ENCODE measurements around the gene EPHB2.

The EPHB2 gene

DNA sequence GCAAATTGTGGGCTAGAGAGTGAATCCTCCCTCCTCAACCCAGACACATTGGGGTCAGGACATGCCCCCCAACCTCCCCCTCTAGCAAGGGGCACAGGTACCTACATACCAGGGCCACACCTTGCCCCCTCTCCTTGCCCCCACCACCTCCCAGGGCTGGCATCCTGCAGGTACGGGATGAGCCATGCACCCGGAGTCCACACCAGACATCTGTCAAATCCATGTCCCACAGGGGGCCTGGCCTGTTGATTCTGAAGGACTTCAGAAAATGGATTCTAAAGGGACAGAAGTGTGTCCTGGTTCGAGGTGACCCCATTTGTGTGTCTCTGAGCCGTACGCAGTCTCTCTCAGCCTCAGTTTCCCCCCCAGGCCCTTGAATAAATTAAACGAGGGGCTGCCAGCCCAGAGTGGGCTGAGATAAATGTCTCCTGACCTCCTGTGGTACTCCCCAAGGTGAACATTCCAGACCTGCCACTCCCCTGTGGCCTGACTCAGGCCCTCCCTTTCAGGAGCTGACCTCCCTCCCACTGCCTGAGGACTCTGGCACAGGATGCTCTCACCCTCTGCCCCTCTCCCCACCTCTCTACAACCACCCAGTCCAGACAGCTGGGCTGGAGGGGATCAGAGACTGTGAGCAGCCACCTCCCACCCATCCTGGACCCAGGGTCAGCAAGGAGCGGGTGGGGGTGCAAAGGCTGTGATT, 94.5 kb downstream of the EPHB2 start:
- no peak for DNase-seq

DNA sequence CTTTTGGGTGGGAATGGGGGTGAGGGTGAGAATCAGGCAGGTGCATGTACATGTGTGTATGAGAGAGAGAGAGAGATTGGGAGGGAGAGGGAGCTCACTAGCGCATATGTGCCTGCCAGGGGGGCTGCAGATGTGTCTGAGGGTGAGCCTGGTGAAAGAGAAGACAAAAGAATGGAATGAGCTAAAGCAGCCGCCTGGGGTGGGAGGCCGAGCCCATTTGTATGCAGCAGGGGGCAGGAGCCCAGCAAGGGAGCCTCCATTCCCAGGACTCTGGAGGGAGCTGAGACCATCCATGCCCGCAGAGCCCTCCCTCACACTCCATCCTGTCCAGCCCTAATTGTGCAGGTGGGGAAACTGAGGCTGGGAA, 95.0 kb downstream of the EPHB2 start:
- DNase-seq, result no peak

DNA sequence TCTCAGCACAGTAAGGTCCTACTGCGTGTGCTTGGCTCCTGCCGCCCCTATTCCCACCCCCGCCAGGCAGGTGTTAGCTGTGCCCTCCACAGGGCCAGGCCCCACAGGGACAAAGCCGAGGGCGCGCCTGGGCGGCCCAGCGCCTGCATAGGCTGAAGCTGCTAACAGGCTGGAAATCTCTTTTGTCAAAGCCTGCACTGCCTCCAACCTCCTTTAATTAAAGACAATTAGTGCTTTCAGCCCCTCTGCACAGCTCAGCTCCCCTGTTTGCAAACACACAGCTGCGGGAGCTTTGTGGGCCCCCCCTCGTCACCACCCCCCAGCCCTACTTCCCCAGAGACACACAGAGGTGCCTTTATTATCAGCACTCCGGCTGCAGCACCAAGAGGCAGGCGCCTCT, 95.9 kb downstream of the EPHB2 start:
- no peak for DNase-seq

DNA sequence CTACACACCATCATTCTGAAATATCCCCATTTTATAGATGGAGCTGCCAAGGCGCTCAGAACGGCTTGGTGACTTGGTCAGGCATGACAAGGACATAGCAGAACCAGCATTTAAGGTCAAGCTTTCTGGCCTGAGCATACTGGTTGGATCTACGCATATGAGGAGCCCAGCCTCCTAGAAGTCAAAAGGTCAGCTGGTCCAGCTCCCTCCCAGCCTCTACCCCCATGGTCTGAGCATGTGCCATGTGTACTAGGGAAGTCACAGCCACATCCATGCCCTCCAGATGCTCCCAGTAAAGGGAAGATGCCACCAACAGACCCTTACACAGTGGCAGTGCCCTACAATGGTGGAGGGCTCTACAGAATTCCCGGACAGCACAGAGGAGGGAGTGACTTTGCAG, 96.7 kb downstream of the EPHB2 start:
- DNase-seq, result no peak

DNA sequence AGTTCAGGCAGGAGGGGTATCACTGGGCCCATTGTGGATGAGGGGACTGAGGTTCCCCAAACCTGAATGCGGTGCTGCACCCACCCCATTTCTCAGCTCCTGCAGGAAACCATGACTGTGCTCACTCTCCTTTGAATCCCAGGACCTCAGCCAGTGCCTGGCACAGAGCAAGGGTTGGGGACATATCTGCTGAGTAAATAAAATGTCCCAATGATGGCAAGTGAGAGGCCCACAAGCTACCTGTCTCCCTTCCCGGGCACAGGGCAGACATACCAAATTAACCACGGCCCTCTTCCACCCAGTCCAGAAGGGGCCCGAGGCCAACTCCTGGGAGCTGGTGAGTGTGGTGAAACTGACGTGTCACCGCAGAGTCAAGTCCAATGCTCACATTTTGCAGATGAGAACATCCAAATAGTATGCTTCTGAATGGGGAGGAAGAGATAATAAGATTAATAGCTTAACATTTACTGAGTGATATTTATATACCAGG, 97.6 kb downstream of the EPHB2 start:
- DNase-seq, result no peak

DNA sequence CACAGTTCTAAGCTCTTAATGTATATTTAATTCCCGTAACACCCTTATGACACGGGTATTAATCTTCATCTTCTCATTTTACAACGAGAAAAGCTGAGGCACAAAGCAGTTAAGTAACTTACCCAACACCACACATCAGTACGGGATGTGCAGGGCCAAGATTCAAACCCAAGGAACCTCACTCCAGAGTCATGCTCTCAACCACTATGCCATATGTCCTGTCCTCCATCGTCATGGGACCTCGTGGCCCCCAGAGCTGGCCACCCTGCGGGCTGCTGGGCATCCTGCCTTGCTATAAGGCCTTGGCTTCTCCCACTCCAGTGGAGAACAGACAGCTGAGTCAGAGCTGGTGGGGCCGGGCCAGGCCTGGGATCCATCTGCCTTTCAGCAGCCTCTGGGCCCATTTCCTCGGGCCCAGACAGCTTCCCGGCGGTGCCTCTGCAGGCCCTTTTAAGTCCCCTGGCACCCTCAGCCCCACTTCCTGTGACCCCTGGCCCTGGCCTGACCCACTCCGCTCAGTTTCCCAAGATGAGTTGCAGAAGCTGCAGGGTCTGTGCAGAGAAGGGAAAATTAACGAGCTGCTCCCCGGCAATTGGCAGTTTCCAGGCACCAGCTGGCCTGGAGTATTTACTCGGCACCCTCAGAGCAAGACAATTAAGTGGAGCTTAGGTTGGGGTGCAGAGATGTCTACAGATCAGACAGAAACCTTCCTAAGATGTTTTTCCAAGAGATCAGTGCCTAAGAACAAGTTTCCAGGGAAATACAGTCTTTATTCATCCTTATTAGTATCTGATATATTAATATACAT, 98.2 kb downstream of the EPHB2 start:
- DNase-seq, result no peak

DNA sequence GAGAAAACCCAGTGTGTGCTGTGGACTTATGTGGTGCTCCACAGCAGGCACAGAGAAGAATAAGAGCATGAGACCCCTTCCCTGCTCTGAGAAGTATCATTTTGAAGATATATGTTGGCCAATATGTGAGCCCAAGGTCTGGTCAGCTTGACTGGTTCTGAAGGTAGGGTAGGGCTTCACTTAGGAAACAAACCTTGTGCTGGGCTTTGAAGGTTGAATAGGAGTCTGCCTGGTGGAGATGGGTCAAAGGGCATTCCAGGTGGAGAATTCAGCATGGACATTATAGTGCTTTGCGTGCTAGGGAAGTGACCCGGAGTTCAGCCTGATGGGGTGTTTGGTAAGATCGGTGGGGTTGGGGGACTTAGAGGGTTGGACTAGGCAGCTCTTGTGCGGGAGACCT, 99.1 kb downstream of the EPHB2 start:
- no peak for DNase-seq

DNA sequence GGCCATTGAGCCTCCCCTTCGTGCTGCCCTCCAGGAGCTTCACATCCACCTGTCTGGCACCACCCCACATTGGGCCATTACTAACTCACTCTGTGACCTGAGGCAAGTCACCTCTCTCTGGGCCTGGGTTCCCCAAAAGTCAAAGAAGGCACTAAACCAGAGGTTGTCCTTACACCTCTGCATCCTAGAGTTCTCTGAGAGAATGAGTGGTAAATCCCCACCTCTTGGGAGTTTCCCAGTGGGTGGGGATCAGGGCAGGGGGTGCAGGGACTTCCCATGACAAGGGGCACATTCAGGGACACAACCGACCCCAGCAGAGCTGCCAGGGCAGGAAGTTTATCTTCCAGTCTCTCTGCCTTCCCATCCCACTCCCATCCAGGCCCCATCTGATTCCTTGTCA, 99.7 kb downstream of the EPHB2 start:
- DNase-seq, result no peak

DNA sequence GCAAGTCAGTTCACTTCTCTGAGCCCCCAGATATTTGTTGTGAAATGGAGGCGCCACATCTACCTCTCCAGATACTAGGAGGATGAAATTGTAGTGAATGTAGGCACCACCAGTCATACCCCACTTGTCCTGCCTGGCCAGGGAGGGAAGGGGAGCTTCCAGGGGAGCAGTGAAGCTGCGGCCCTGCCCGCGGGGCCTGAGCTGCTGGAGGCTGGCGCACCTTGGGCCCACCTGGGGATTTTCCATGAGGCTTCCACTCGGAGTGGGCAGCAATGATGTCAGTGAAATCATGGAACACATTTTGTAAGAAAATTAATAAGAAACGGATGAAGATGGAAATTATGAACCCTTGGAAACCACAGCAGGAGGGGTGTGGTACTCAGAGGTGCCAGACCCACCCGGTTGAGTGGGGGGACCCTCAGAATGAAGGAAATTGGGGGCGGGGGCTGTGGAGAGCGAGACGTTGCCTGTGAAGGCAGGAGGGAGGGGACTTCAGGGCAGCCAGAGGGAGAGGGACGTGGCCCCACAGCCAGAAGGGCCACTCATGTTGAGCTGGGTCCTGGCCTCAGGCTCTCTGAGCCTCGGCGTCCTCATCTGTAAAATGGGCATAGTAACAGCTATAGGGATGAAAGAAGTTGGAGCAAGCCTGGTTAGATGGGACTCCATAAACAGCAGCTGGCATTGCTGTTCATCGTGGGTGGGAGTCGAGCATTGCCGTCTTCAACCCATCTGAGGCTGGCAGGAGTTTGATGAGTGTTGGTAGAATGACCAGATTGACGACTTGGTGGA, 101.6 kb downstream of the EPHB2 start:
- no peak for DNase-seq

DNA sequence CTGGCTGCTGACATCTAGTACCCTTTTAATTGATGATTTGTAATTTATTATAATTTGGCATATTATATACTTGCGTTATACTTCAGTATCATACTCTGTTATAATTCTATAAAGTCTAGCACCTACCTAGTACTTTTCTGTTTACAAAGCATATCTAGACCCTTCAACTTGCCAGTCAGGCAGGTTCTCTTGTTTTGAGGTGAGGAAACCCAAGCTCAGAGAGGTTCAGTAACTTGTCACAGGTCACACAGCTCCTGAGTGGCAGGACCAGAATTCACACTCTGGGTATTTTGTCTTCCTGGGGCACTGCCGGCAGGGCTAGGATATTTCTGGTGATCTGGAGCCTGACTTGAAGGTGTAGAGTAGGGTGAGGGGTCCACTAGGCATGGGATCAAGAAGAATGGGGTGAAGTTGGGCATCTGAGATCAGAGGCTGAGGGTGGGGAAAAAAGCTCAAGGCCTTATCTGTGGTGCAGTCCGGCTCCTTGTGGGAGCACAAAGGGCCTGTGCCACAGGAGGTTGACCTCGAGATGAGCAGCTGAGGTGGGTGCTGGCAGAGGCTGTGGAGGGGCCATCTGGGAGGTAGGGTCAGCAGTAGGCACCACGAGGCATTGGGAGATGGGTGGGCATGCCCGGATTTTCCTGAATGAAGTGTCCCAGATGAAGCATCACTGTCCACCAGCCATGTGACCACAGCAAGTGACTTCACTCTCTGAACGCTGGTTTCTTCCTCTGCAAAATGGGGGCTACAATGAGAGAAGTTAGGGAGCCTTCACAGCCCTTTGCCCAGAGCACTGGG, 102.6 kb downstream of the EPHB2 start:
- no peak for DNase-seq

DNA sequence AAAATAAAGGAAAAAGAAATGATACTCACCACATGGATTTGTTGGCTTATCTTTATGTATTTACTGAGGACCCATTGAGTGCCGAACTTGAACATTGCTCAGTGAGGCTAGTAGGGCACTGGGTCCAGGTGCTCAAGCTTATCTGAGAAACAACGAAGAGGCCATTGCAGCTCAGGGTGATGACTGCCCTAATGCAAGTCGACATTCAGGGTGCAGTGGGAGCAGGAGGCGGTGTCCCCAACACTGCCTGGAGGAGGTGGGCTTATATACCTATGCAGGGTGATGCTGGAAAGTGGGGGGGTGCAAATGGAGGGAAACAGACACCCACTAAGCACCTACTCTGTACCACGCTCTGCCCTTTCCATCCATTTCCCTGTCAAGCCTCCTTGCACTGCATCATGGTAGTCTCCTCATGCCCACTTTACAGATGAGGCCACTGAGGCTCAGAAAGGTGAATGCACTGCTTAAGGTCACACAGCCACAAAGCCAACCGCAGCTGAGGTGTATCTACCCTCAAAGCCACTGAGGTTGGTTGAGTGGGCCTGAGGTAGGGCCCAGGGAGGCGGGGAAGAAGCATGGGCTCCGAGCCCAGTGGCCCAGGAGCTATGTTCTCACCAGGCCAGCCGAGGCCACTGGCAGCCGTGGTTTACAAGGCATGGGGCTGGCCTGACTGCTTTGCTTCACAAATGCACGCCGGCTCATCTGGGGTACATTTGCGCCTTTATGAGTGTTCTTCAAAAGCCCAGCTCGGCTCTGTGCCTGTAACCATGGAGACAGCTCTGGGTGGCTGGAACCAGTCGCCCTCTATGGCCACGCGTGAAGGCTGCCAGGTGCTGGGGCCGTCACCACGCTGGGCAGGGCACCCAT, 103.8 kb downstream of the EPHB2 start:
- DNase-seq, result no peak

DNA sequence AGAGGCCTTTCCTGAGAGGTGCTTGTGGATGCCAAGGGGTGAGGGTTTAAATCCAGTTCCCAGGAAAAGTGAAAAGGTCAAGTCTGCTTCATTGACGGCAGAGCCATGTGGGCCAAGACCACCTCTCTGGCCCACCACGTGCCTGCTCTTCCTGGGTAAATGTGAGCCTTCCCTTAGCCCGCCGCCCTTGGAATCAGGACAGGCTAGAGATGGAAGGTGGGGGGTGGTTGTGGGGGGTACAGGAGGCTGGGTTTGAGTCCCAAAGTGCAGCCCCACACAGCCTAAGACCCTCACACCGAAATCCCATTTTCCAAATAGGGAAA, 104.4 kb downstream of the EPHB2 start:
- no peak for DNase-seq

DNA sequence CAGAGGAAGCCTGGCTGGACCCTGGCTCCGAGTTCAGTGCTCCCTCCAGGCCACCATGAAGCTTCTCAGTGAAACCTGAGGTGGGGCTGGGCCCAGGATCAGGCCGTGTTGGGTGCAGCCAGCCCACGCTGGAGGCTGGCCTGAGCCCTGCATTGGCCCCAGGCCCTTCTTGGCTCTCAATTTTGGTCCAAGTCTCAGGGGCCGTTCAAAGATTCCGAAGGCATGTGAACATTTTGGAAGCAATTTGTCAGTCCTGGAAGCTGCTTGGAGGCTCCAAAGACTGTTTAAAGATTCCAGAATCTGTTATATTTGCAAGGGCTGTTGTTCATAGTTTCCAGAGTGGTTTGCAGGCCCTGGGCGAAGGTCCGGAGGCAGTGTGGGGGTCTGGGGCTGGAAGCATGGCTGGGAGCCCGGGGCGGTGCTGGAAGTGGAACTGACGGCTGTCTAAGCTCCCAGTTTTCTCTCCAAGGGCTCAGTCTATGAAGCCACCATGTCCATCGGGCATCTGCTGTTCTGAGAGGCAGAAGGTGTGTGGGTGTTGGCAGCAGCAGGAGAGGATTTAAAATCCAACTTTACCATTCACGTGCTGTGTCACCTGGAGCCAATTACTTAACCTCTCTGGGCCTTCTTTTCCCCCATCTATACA, 104.9 kb downstream of the EPHB2 start:
- DNase-seq, result no peak

DNA sequence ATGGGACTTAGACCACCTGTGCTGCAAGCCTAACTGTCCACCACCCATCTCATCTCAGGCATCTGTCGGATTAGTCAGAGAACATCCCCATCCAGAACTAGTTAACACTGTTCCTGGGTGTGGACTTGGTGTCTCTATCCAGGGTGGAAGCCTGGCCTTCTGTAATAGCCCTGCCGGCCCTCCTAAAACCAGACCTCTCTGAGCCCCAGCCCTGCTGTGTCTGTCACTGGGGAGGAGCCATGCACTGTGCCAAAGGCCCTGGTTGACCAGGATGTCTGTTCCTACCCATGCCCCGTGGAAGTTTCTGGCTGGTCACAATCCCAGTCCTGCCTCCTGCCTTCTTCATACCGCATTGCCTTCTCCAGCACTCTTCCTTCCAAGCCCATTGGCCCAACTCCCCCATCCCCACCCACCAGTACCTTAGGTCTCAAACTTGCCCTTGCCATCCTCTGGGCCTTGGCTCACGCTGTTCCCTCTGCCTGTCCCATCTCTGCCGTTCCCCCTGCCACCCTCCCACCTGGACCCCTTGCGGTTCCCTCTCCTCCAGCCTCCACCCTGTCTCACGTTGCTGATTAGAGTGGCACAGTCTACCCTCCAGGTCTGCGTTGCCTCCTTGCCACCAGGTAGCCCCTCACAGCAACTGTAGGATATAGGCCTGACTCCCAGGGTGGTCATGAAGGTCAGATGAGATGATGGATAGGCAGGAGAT, 105.6 kb downstream of the EPHB2 start:
- DNase-seq, result no peak

DNA sequence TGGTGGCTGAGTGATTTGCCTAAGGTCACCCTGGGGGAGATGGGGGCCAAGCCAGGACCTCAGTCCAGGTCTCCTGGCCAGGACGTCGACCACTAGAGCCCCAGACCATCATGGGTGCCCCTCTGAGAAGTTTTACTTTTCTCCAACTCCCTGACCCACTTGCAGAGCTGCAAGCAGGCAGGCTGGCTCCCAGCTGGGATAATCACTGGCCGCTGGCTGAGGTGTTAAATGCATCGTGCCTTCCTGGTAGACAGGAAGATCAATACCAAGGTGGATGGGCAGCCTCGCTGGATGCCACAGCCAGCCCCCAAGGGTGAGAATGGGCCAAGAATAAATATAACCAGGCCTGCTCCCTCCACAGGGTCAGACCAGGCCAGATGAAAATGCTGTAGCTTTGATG, 106.2 kb downstream of the EPHB2 start:
- no peak for DNase-seq

DNA sequence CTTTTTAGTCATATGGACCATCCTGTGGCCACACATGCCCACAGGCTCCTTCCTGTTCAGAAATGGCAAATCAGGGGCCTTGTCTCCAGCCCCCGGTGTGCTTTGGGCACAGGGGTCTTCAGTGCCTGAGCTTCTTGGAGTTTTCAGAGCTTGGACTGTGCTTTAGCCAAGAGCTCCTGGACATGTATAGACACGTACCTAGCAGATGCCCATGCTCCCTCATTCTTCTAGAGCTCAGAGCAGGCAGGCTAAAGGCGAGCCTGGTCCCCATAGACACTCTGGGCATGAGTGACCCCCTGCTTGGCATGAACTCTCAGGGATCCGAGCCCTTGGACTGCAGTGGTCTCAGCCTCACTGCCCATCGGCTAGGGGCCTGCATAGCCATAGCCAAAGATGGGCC, 106.8 kb downstream of the EPHB2 start:
- no peak for DNase-seq

DNA sequence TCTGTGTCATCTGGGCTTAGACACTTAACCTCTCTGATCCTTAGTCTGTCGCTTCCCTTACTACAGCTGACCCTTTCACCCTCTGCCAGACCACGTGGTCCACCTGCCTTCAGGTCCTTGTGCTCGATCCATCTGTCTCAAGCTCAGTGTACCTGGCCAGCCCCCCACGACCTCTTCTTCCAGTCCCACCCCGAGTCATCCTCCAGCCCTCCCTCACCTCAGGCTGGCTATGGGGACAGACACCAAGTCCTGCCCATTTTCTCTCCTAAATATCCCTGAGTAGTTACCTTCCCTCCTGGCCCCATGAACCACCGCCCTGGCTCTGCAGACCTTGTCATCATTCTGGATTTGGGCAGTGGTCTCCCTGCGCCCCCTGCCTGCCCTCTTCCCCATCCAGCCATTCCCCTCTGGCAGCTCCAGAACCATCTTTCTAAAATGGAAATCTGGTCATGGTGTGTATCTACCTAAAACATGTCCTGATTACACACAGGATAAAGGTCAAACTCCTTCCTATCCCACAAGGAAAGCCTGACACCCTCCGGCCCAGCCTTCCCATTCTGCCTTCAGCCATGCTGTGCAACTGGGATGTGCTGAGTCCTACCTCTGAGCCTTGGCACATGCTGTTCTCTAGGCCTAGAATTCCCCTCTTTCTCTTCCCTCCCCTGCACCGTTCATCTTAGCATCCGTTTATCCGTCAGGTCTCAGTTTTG, 107.6 kb downstream of the EPHB2 start:
- no peak for DNase-seq

DNA sequence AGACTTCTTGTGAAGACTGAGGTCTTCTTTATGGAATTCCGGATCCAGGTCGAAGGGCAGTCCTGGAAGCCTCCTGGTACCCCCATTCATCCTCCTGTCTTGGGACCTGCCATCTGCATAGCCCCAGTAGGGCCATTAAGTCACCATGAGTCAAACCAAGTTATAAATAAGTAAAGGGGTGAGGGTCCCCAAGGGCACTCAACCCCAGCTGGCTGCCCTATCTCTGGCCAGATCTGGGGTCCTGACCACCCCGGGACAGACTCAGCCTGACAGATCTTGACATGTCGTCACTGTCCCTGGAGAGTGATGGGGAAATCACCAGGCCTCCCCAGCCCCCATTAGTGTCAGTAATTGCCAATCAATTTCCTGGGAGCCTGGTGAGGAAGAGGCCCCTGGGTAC, 108.7 kb downstream of the EPHB2 start:
- DNase-seq, result no peak

DNA sequence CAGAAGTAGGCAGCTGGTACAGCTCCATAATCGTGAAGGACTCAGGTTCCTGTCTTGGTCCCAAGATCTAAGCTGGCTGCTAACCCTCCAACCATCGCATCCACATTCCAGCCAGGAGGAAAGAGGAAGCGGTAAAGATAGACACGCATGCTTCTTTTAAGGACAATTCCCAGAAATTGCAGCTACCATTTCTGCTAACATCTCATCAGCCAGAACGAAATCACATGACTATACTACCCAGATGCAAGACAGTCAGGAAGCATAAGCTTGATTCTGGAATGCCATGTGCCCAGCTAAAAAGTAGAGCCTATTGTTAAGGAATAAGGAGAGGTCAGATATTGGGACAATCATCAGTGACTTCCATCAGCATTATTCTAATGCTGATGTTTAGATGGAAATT, 110.4 kb downstream of the EPHB2 start:
- no peak for DNase-seq

DNA sequence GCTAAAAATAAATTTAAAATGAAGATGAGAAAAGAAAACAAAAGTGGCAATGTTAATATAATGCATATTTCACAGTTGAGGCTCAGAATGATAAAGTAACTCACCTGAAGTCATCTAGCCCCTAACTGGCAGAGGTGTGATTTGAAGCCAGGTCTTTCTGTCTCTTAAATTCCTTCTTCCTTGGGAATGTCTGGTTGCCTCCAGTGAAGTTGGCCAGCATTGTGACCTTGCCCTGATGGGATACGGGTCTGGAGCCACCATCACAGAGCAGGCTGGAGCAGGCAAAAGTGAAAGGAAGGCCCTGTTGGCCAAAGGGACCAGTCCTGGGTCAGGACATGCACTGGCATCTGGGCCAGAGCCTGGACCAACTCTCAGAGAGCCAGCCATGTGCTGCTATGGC, 111.7 kb downstream of the EPHB2 start:
- no peak for DNase-seq
